WERI-Rb-1 (cell line): ENCODE results near the gene APH1A.

Experiments used
- DNase-seq: peaks from one replicate; pipeline ENCODE4 v3.0.0-alpha.2; 2020
- H3K27ac ChIP-seq: fragments of 250-450 bp; sonication (Bioruptor Pico); 2 replicates; pipeline ENCODE4 v1.5.1; 2020; ENCODE audit warnings: mild to moderate bottlenecking, moderate library complexity
- H3K27me3 ChIP-seq: fragments of 250-450 bp; sonication (Bioruptor Pico); 2 replicates; pipeline ENCODE4 v1.5.1; 2021; ENCODE audit warnings: mild to moderate bottlenecking, low read depth, moderate library complexity; ENCODE audit not compliant: insufficient read depth, severe bottlenecking
- H3K36me3 ChIP-seq: fragments of 250-450 bp; sonication (Bioruptor Pico); 2 replicates; pipeline ENCODE4 v1.5.1; 2020; ENCODE audit warnings: mild to moderate bottlenecking, moderate library complexity
- H3K4me3 ChIP-seq: 2 replicates; pipeline ENCODE4 v1.5.1; 2011; ENCODE audit warnings: low read depth, mild to moderate bottlenecking, control low read depth, low read length
- H3K9me3 ChIP-seq: fragments of 250-450 bp; sonication (Bioruptor Pico); 2 replicates; pipeline ENCODE4 v1.5.1; 2021; ENCODE audit warnings: mild to moderate bottlenecking, moderate library complexity; ENCODE audit not compliant: severe bottlenecking
- TF ChIP-seq, protein P1 (sequence below): IDR thresholded peaks from 2 replicates; pipeline ENCODE4 v1.5.1; 2011; ENCODE audit warnings: low read depth, mild to moderate bottlenecking, control low read depth, inconsistent platforms, low read length

Gene APH1A

DNA sequence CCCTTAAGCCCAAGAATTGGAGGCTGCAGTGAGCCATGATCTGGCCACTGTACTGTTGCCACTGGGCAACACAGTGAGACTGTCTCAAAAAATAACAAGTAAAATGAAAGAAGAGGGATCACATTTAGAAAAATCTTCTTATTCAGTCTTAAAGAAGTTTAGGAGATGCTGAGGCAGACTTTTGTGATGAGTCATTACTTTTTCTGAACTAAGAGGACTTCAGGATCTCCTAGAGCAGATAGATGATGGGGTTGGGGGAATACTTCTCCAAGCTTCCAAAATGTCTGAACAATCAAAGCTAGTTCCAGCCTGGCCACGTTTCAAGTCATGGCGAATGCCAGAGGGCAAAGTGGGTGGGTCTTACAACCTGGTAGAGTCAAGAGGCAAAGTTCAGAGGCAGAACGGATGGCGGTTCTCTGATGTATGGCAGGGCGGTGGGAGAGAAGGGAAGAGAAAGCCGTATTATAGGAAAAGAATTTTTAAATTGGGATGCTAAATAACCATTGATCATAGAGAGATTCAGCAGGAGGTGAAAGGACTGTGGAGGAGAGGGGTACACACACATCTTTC, 11.4 kb upstream of the APH1A start:
- H3K4me3 ChIP-seq = no peak overlapping the region
- no peaks in the 10 kb centered on the region for H3K27me3 ChIP-seq
- TF ChIP-seq, protein P1, sequence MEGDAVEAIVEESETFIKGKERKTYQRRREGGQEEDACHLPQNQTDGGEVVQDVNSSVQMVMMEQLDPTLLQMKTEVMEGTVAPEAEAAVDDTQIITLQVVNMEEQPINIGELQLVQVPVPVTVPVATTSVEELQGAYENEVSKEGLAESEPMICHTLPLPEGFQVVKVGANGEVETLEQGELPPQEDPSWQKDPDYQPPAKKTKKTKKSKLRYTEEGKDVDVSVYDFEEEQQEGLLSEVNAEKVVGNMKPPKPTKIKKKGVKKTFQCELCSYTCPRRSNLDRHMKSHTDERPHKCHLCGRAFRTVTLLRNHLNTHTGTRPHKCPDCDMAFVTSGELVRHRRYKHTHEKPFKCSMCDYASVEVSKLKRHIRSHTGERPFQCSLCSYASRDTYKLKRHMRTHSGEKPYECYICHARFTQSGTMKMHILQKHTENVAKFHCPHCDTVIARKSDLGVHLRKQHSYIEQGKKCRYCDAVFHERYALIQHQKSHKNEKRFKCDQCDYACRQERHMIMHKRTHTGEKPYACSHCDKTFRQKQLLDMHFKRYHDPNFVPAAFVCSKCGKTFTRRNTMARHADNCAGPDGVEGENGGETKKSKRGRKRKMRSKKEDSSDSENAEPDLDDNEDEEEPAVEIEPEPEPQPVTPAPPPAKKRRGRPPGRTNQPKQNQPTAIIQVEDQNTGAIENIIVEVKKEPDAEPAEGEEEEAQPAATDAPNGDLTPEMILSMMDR = no peak
- H3K9me3 ChIP-seq = no peaks in the 10 kb centered on the region
- no peak for DNase-seq
- H3K27ac ChIP-seq = no peak overlapping the region
- H3K36me3 ChIP-seq = no peaks in the 10 kb centered on the region

DNA sequence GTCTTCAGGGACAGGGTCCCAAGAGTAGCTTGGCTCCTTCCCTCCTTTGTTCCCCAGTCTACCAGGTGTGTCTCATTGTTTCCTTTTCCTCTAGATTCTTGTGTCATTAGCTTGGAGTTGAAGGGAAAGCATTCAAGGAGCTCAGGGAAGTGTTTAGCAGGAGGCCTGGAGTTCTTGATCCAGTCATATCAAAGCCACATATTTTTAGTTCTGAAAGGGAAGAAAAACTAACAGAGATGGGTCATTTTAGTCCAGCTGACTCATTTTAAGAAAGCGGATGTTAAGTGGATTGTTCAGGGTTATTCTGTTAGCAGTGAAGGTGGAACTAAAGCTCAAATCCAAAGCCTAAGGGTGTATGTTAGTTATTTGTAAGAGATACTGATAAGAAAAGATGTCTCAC, 4.5 kb upstream of the APH1A start:
- H3K4me3 ChIP-seq = no peak overlapping the region
- H3K36me3 ChIP-seq = no peaks in the 10 kb centered on the region
- H3K27ac ChIP-seq = no peak overlapping the region
- H3K27me3 ChIP-seq = no peaks in the 10 kb centered on the region
- TF ChIP-seq, protein P1 = no peak
- no peak for DNase-seq
- no peaks in the 10 kb centered on the region for H3K9me3 ChIP-seq

DNA sequence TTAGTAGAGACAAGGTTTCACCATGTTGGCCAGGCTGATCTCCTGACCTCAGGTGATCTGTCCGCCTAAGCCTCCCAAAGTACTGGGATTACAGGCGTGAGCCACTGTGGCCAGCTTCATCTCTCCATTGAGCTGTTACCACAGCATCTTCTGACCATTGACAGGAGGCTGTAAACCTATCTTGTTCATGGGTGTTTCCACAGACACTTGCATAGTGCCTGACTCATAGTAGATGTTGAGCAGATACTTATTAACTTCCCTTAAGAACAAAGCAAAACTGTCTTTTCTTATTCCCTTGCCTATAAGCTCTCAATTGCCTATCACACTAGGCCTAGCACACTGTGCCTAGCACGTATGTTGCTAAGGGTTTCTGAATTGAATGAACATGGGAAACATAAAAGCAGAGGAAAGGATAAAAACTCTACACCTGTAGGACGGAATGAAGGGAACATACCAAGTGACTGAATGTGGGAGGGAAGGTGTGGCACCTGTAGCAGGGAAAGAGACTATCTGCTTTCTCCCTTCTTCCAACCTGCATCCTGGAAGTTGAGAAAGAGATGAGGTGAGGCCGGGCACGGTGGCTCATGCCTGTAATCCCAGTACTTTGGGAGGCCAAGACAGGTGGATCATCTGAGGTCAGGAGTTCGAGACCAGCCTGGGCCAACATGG, 2.6 kb upstream of the APH1A start:
- H3K27ac ChIP-seq = peak overlapping the region; percentile 31
- no peaks in the 10 kb centered on the region for H3K27me3 ChIP-seq
- TF ChIP-seq, protein P1 = no peak

DNA sequence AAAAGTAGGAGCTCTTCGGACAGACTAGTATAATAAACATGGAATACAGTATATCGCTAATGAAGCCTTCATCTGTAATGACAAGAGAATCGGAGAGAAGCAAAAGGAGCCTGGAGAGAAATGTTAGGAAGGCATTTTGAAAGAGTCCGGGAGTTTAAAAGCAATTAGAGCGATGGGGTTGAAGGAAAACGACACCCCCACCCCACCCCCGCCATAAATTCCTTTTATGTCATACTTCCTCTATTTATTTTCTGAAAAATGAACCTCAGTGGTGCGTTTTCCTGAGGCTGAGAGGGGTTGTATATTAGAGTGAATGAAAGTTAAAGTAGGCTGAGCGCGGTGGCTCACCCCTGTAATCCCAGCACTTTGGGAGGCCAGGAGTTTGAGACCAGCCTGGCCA, 635 bp upstream of the APH1A start:
- Histone ChIP-seq H3K27ac (peak overlapping the region; percentile 83), H3K36me3 (peaks cover 35% of the 10 kb centered on the region)
- TF ChIP-seq, protein P1 = no peak

More for the DNA sequence above, 2.6 kb upstream of the APH1A start:
- peak; percentile 87 for DNase-seq
- no peak overlapping the region for H3K4me3 ChIP-seq
- H3K36me3 ChIP-seq = peaks cover 15% of the 10 kb centered on the region
- H3K9me3 ChIP-seq = no peaks in the 10 kb centered on the region

DNA sequence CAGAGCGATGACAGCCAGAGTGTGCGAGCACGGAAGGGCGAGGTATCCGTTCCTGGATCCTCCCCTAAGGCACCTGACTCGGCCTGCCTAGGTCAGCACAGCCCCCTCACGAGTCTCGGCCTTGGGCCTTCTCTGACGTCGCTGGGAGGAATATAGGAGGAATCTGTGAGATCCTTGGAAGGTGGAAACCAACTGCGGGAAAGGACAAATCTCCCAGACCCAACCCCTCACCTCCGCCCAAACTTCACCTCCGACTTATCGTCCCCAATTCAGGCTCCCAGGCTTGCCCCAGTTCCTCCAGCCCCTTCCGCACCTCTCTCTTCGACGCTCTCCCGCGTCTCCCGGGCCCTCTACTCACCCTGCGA, 494 bp downstream of the APH1A start:
- peak overlapping the region; percentile 83 for H3K27ac ChIP-seq
- no peaks in the 10 kb centered on the region for H3K27me3 ChIP-seq
- DNase-seq = no peak
- H3K4me3 ChIP-seq = peak overlapping the region; percentile 88
- TF ChIP-seq, protein P1 = no peak
- no peaks in the 10 kb centered on the region for H3K9me3 ChIP-seq
- peaks cover 39% of the 10 kb centered on the region for H3K36me3 ChIP-seq

More for the DNA sequence above, 635 bp upstream of the APH1A start:
- DNase-seq = no peak
- peak overlapping the region; percentile 88 for H3K4me3 ChIP-seq
- no peaks in the 10 kb centered on the region for H3K27me3 ChIP-seq
- H3K9me3 ChIP-seq = no peaks in the 10 kb centered on the region

DNA sequence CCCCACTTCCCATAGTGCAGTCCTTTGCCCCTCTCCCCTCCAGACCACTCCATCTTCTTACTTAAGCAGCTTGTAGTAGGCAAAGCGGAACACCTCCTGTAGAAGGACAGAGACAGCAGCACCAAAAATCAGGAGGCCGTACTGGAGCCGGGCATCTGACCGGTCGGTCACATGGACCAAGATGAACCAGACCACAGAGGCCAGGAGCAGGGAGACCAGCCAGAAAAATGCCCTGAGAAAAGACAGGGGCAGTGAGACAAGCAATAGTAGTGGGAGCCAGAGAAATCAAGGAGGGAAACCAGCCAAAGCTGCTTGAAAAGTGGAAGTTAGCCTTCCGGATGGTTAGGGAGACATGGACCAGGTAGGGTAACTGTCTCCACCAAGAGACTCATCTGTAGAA, 920 bp downstream of the APH1A start:
- H3K4me3 ChIP-seq = peak overlapping the region; percentile 88
- TF ChIP-seq, protein P1 = no peak
- H3K27me3 ChIP-seq = no peaks in the 10 kb centered on the region
- H3K9me3 ChIP-seq = no peaks in the 10 kb centered on the region
- peaks cover 39% of the 10 kb centered on the region for H3K36me3 ChIP-seq
- peak overlapping the region; percentile 83 for H3K27ac ChIP-seq
- DNase-seq = no peak
